ENCODE results near the gene WEE2.
A peak's percentile ranks its signal among the peaks of the same experiment; 100 is the strongest.
"Not testable (repeated sequence)": the region's sequence is repeated elsewhere in the genome, so short reads cannot be mapped to it uniquely, and the experiment has no call there.

Gene WEE2

GRCh38 chr7:141715794-141716689 is 7.9 kb downstream of the WEE2 start:
- DNase-seq = no peak

GRCh38 chr7:141717450-141717849 is 9.3 kb downstream of the WEE2 start:
- DNase-seq = no peak

GRCh38 chr7:141722529-141722928 is 14.4 kb downstream of the WEE2 start:
- DNase-seq = no peak

- DNase-seq = no peak
Measured at GRCh38 chr7:141729020-141729419, 20.9 kb downstream of the WEE2 start.

GRCh38 chr7:141731476-141732149 is 23.5 kb downstream of the WEE2 start:
- no peak for DNase-seq

GRCh38 chr7:141737118-141737835 is 29.1 kb downstream of the WEE2 start:
- DNase-seq = peak; percentile 10

GRCh38 chr7:141737836-141738591 is 29.9 kb downstream of the WEE2 start, which contains the start of gene SSBP1:
TSS of gene SSBP1 (plus strand) at chr7:141738358. CDS start at chr7:141739167, 809 bp downstream.
- peak; percentile 61 for DNase-seq

GRCh38 chr7:141738592-141739013 is 30.4 kb downstream of the WEE2 start:
- DNase-seq = no peak

GRCh38 chr7:141739250-141739649 is 31.1 kb downstream of the WEE2 start:
- DNase-seq = no peak

- DNase-seq = no peak
Measured at GRCh38 chr7:141742229-141742628, 34.1 kb downstream of the WEE2 start.

GRCh38 chr7:141744131-141744530 is 36.0 kb downstream of the WEE2 start:
- DNase-seq = no peak

GRCh38 chr7:141748396-141748795 is 40.2 kb downstream of the WEE2 start:
- DNase-seq = no peak

- DNase-seq = not testable (repeated sequence)
Measured at GRCh38 chr7:141751904-141752303, 43.8 kb downstream of the WEE2 start.

GRCh38 chr7:141752634-141753033 is 44.5 kb downstream of the WEE2 start:
- DNase-seq = no peak

- no peak for DNase-seq
Measured at GRCh38 chr7:141754939-141755338, 46.8 kb downstream of the WEE2 start.

GRCh38 chr7:141763797-141764196 is 55.6 kb downstream of the WEE2 start, which contains the start of gene TAS2R3:
TSS of gene TAS2R3 (plus strand) at chr7:141764097. CDS start at chr7:141764159, 62 bp downstream.
- DNase-seq = no peak

- DNase-seq = not testable (repeated sequence)
Measured at GRCh38 chr7:141770083-141770583, 62.0 kb downstream of the WEE2 start.

- no peak for DNase-seq
Measured at GRCh38 chr7:141776374-141776773, 68.2 kb downstream of the WEE2 start, which contains the start of gene TAS2R4. TSS of gene TAS2R4 (plus strand) at chr7:141776674. CDS start at chr7:141778489, 1,815 bp downstream.

All from activated gamma-delta T cell (primary cell).